ENCODE measurements around the gene LRRC3.

GRCh38 chr21:44485796-44486195, 30.5 kb downstream of the LRRC3 start:
- TF ChIP-seq CTCF (optimal IDR thresholded peaks at IDR 0.05 in 1 of 3, IDR thresholded peaks at IDR 0.05 in 1 of 3, conservative IDR thresholded peaks at IDR 0.05 in 1 of 3; ENCODE audit: extremely low read depth in 1 of 3, insufficient read depth in 2 of 3, low read length in 3 of 3) (no peak), EZH2 (IDR thresholded peaks at IDR 0.05; ENCODE audit: low read length) (no peak)
